Measurements from ENCODE around the gene VMP1.

Gene VMP1

DNA sequence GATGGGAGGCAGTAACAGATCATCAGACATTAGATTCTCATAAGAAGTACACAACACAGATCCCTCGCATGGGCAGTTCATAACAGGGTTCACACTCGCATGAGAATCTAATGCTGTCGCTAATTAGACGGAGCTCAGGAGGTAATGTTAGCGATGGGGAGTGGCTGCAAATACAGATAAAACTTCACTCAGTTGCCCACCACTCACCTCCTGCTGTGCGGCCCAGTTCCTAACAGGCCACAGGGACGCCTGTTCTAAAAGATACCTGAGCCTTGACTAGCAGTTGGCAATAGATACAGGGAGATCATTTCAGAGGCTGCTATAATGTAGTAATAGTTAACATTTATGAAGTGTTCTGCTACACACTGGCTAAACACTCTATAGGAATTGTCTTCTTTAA is 5.2 kb upstream of the VMP1 start:
- H3K4me3 ChIP-seq (ENCODE audit: low read depth, low read length), result no peak overlapping the region
- no peak for DNase-seq (ENCODE audit: low read depth)
- no peak for TF ChIP-seq CTCF (IDR thresholded peaks at IDR 0.05; ENCODE audit: low read depth, low read length)
- no peak for TF ChIP-seq MAX (IDR thresholded peaks at IDR 0.05; ENCODE audit: low read depth, low read length)
- no peak for TF ChIP-seq MYC (IDR thresholded peaks at IDR 0.05; ENCODE audit: low read depth, low read length)

DNA sequence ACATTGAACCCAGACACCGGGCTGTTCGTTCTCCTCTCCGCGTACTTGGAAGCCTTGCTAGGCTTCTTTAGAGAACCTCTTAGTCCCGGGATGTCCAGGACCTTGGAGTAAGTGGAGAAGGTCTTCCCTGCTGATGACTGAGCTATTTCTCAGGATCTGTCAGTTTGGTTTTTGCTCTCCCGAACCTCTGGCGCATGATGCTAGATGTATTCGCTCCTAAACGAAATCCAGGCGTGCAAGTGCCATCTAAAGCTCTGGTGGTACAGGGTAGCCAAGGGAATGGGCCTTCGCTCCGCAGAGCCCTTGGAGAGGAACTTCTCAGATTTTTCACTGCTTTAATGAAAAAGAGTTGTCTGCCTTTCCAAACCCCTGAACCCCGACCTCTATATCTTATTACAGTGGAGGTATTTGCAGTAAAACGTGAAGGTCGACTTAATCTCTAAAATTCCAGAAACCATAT is 547 bp downstream of the VMP1 start:
- peak; percentile 32 for DNase-seq (ENCODE audit: low read depth)
- H3K4me3 ChIP-seq (ENCODE audit: low read depth, low read length), result peak overlapping the region; percentile 99
- TF ChIP-seq POLR2A (IDR thresholded peaks at IDR 0.05; ENCODE audit: extremely low read depth, insufficient read length), result no peak
- TF ChIP-seq CTCF (IDR thresholded peaks at IDR 0.05; ENCODE audit: low read depth, low read length), result no peak
- no peak for TF ChIP-seq MAX (IDR thresholded peaks at IDR 0.05; ENCODE audit: low read depth, low read length)
- no peak for TF ChIP-seq MYC (IDR thresholded peaks at IDR 0.05; ENCODE audit: low read depth, low read length)

GRCh38 chr17:59711936-59712335 is 4.5 kb downstream of the VMP1 start:
- TF ChIP-seq CTCF (IDR thresholded peaks at IDR 0.05; ENCODE audit: low read depth, low read length), result no peak
- no peak for TF ChIP-seq MYC (IDR thresholded peaks at IDR 0.05; ENCODE audit: low read depth, low read length)
- no peak for TF ChIP-seq POLR2A (IDR thresholded peaks at IDR 0.05; ENCODE audit: extremely low read depth, insufficient read length)
- no peak for TF ChIP-seq MAX (IDR thresholded peaks at IDR 0.05; ENCODE audit: low read depth, low read length)
- DNase-seq (ENCODE audit: low read depth), result no peak
- H3K4me3 ChIP-seq (ENCODE audit: low read depth, low read length), result no peak overlapping the region

GRCh38 chr17:59712862-59713261 is 5.4 kb downstream of the VMP1 start:
- no peak overlapping the region for H3K4me3 ChIP-seq (ENCODE audit: low read depth, low read length)
- TF ChIP-seq MAX (IDR thresholded peaks at IDR 0.05; ENCODE audit: low read depth, low read length) (no peak), CTCF (IDR thresholded peaks at IDR 0.05; ENCODE audit: low read depth, low read length) (no peak), MYC (IDR thresholded peaks at IDR 0.05; ENCODE audit: low read depth, low read length) (no peak), POLR2A (IDR thresholded peaks at IDR 0.05; ENCODE audit: extremely low read depth, insufficient read length) (no peak)
- peak; percentile 61 for DNase-seq (ENCODE audit: low read depth)

GRCh38 chr17:59714255-59714654 is 6.8 kb downstream of the VMP1 start:
- no peak overlapping the region for H3K4me3 ChIP-seq (ENCODE audit: low read depth, low read length)
- DNase-seq (ENCODE audit: low read depth), result no peak
- TF ChIP-seq POLR2A (IDR thresholded peaks at IDR 0.05; ENCODE audit: extremely low read depth, insufficient read length), result no peak
- TF ChIP-seq CTCF (IDR thresholded peaks at IDR 0.05; ENCODE audit: low read depth, low read length), result no peak
- TF ChIP-seq MYC (IDR thresholded peaks at IDR 0.05; ENCODE audit: low read depth, low read length), result no peak
- no peak for TF ChIP-seq MAX (IDR thresholded peaks at IDR 0.05; ENCODE audit: low read depth, low read length)

GRCh38 chr17:59716427-59716826 is 9.0 kb downstream of the VMP1 start:
- DNase-seq (ENCODE audit: low read depth), result no peak
- H3K4me3 ChIP-seq (ENCODE audit: low read depth, low read length), result no peak overlapping the region
- TF ChIP-seq MYC (IDR thresholded peaks at IDR 0.05; ENCODE audit: low read depth, low read length) (no peak), POLR2A (IDR thresholded peaks at IDR 0.05; ENCODE audit: extremely low read depth, insufficient read length) (no peak), CTCF (IDR thresholded peaks at IDR 0.05; ENCODE audit: low read depth, low read length) (no peak), MAX (IDR thresholded peaks at IDR 0.05; ENCODE audit: low read depth, low read length) (no peak)

Data from NB4 (cell line).